ENCODE results near the gene SYTL3.

Gene SYTL3

DNA sequence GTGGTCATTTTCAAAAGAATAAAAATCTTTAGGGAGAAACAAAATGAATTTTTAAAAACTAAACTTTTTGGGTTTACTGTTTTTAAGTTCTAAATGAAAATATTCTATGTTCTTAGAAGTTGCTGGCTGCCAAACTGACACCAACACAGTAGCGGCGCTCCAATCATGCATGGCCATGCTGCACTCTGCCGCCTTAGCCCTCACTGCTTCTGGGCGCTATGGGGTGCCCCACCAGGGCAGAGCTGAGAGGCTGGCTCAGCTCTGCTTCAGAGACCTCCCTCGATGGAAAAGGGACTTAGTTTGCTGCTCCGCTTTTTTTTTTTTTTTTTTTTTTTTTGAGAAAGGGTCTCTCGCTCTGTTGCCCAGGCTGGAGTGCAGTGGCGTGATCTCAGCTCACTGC lies 148.5 kb downstream of the SYTL3 start:
- no peak for DNase-seq (ENCODE audit: low read depth)

DNA sequence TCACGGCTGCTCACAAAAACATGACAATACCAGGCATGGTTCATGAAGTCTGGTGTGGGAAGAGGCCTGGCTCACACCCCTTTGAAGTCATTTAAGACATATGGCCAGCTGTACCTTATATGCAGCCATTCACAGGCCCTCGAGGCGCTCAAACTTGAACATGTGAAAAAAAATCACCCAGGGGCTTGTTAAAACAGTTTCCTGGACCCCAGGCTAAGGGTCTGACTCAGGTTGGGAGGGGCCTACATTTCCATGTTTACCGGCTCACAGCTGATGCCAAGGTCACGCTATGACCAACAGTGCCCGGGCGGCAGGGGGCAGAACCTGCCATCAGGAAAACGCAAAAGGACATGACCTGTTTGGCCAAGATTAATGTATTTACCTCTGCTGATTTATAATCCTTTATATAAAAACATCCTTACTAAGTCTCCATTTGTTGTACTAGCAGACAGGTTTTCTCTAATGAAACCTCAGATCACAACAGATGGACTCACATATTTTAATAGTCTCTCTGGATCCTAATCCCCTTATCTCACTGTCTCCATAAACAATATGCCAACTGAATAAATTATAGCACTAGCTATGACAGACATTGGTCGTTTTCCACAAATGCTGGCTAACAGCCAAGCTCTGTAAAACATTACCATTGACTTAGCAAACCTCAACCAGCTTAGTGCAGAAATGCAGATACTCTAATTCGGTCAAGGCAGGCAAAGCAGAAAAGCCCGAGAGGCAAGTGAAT lies 149.4 kb downstream of the SYTL3 start:
- DNase-seq (ENCODE audit: low read depth): peak; percentile 59

DNA sequence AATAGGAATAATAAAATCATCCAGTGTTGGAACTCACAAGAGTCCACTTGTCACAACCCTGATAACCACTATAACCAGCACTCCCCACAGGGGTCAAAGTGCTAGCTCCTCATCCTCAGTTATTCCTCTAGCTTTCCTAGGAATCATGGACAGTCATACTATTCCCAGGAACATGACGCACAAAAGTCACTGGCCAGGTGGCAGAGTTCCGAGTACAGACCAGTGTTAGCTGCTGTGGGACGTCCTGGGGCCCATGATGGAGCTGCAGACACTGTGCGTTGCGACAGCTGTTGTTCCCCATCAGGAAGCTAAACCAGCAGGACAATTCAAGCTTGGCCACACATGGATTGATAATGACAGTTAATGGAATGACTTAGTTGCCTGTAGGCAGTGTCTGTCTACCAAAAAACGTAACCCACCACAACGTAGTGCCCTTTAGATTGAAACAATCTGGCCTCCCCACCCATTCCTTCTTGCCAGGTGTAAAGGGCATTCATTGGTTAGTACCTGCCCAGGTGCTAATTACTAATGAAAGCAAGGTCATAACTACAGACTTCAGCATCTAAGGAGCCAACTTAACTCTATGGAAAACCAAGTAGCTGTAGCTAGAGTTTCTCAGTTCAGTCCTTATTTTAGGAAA lies 151.9 kb downstream of the SYTL3 start:
- no peak for DNase-seq (ENCODE audit: low read depth)

DNA sequence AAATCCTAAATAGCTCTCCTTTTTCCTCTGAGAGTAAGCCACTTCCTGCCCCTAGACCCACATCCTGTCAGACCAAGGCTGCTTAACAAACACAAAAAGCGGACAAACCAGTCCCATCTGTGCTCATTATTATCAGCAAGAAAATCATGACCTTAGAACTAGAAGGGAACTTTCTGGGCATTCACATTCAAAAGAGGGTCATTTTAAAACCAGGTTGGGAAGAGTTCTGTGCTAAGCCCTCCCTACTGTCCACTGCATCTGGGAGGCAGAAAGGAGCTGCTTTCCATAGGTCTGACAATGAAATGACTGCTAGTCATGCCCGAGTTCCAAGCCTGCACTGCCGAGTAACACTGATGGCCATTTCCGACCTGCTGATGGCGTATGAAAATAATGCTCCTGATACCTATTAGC lies 153.9 kb downstream of the SYTL3 start:
- peak; percentile 62 for DNase-seq (ENCODE audit: low read depth)

DNA sequence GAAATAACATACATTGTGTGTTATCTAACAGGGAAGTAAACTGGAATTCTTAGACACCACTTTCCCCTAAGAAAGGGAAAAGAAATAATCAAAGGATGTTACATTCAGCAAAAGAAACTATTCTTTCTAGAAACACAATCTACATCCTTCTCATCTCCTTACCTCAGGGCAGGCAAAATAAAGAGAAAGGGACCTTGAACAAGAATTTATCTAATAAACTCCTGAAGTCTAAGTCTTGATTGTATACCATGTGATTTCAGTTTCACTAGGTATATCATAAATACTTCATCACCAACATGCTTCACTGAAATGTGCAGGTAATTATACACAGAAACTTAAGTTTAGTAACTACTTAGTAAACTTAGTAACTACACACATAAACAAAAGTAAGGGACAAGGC lies 154.4 kb downstream of the SYTL3 start:
- DNase-seq (ENCODE audit: low read depth): no peak

DNA sequence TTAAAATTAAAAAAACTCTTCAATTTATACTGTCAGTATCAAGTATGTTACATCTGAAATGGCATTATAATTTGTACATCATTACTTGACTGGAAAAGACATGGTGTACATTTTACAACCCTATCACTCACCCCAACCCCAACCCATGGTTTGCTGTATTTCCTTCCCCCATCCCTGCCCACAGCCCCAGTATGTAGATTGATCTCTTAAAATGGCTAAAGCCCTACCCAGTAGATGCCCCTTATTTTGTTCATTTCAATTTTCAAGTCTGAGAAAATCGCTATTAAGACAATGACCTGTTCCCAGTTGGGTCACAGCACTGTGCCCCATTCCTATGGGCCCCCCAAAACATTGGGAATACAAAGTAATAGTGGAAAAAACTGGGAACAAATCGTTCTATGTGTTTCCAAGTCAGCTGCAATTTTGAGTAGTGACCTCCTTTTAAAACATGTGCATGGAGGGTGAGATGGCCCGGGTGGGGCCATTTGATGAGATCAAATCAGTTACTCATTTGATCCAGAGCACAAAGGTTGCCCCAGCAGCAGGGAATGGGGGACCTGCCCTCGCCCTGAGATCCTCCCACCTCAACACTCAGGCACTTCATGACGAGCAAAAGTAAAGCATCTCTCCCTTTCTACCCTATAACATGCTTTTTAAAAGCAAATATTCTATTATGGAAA lies 156.0 kb downstream of the SYTL3 start:
- DNase-seq (ENCODE audit: low read depth): no peak

DNA sequence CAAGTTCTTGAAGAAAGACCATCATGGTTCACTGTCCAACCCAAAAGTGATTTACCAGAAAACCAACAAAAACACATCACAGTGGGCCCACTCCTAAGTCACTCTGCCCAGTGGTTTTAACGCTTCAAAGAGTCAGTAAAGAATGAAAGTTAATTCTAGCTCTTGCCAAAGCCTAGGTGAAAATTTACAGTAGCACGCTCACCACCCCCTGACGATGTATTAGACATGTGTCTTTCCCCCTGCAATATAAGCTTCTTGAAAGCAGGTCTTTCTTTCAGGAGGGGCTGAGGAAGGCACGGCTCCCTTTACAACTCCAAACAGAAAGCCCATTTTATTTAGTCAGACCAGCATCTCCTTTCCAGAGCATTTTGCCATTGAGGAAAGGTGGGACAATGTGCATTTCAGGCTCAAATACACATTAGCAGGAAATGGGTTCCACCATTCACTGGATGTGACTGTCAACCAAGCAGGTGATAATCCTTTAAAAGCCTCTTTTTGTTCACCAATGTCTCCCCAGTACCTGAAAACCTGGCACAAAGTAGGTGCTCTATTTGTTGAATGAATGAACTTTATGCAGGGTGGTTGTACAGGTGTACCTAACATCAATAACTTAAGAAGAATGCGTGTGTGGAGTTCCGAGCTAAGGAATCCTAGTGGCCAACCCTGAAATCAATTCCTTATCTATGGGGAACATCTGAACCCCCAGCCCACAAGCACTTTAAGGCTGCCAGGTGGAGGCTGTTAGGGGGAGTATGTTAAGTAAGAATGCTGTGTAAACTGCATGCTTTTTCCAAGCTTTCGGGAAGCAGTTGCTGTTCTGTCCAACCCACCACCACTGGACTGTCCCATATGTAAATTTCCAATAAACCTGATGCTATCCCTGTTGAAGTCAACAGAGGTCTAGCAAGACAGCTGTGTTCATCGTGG lies 157.9 kb downstream of the SYTL3 start:
- no peak for DNase-seq (ENCODE audit: low read depth)

DNA sequence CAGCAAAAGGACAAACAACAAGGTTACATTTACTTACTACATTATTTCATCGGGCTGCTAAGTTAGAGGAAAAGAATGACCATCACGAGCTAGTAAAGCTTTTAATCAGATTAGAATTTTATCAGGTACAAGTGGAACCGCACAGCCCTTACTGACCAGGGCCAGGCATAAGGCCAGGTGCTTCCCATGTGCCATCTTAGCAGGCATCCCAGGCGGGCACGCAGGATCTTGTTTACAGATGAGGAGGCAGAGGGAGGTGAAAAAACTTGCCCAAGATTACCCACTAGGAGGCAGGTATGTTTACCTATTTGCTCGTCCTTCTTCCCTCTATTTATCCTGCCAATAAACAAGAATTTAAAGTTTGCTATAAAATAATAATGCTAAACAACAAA lies 158.6 kb downstream of the SYTL3 start:
- no peak for DNase-seq (ENCODE audit: low read depth)

DNA sequence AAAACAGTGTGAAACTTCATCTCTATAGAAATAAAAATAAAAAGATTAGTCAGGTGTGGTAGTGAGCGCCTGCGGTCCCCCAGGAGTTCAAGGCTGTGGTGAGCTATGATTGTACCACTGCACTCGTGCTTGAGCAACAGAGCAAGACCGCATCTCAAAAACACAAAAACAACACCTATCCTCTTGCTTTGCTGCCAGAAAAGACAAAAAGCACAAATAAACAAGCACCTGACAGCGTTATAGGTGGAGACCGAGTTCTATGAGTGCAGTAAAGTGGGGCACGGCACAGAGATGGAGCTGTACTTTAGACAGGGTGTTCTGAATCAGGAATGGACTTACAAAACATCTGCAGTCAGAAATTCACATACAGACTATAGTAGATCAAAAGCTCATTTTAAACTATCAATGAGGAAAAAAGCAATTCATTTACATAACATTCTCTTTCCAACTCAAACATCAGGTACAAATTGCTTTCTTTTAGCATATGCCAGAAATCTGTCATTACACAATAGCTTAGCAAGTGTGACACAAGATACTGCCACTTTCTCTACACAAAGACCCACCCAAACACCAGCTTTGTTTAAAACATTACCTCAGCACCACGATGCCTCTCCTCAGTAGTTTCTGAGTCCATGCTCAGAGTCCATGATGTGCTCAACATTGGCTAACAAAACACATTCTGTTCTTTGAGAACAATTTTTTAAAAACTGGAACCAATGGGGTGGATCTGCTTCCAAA lies 159.3 kb downstream of the SYTL3 start:
- DNase-seq (ENCODE audit: low read depth): no peak

DNA sequence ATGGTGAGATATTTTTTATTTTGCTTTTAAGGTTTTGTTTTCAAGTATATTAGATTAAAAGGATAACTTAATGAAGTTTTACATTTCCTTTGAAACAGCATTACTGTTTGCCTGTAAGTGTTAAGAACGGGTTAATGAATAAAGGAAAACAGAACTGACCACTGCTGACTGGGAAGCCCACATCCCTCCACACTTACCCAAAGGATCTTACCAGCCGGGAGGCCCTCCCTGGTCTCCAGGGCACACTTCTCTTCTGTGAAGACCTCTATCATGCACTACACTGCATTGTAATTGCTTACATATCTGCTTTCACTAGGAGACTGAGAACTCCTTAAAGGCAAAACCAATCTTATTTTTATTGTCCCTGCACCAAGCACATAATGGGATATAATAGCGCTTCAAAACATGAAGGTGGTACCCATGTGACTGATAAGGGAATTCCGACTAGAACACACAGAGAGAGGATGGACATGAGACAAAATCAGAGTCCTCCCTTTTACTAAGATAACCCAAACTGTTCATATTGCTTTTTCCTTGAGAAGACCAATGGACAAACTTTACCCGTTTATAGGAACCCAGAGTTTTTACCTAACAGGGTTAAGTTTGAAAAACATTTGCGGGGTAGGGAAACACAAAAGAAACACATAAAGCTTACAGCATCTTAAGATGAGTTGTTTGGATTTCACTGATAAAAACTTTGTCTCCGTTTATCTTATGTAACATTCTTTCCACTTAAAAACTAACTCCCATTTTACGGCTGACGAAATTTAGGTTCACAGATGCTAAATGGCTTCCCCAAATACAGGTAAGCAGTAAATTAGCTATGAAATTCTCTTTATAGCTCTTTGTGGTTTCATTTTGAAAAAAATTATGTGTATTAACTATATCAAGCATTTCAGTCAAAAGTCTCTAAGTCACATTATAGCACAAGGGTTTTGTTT lies 160.6 kb downstream of the SYTL3 start:
- DNase-seq (ENCODE audit: low read depth): no peak

DNA sequence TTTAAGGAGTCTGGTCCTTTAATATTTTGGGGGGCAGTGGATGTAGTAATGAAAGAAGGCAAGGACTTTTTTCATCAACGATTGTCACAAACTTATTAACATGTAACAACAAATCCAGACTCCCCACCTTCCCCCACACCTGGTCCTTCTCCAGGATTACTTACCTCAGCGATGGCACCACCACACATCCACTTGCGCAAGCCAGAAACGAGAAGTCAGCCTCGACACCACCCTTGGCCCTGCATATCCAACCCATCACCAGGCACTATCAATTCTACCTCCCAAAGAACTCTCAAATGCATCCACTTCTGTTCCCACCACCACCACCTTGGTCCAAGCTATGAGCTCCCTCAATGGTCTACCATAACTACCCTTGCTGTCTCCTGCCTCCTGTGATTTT lies 162.8 kb downstream of the SYTL3 start:
- no peak for DNase-seq (ENCODE audit: low read depth)

DNA sequence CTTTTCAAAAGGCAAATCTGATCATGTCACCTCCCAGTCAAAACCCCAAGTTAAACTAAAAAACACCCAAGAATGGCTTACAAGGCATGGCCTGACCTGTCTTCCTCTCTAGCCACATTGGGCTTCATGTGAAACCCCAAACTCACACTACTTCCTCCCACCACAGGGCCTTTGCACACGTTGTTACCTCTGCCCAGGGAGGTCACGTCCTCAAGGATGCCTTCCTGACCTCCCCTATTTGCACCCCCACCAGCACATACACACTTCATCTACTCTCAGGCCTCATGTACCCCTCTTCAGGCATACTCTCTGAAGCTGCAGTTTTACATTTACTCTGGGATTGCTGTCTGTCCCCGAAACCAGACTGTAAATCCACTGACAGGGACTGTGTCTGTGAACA lies 163.2 kb downstream of the SYTL3 start:
- DNase-seq (ENCODE audit: low read depth): no peak

Data from iris pigment epithelial cell (primary cell).